Ectodermal cell (in vitro differentiated cells): ENCODE measurements around the gene DERL3. TPM values are rescaled to one million over a fixed set of nuclear protein-coding genes. Genes with fewer than 3 reads are reported as not detected.
A peak's percentile ranks its signal among the peaks of the same experiment; 100 is the strongest.
"Not testable (repeated sequence)": the region's sequence is repeated elsewhere in the genome, so short reads cannot be mapped to it uniquely, and the experiment has no call there.

Experiments
- H3K27ac ChIP-seq: 2 replicates; pipeline ENCODE4 v1.7.0; 2013; ENCODE audit warnings: mild to moderate bottlenecking, low read depth, low read length; ENCODE audit not compliant: insufficient read depth, poor library complexity, severe bottlenecking
- H3K27me3 ChIP-seq: 2 replicates; pipeline ENCODE4 v1.7.0; 2013; ENCODE audit warnings: mild to moderate bottlenecking, low read length; ENCODE audit not compliant: insufficient read depth, control insufficient read depth, poor library complexity, severe bottlenecking
- H3K36me3 ChIP-seq: one replicate; pipeline ENCODE4 v1.7.0; 2013; ENCODE audit warnings: low read length; ENCODE audit not compliant: control insufficient read depth, insufficient read depth
- H3K4me1 ChIP-seq: one replicate; pipeline ENCODE4 v1.7.0; 2013; ENCODE audit warnings: low read length; ENCODE audit not compliant: control insufficient read depth, insufficient read depth
- H3K4me3 ChIP-seq: 2 replicates; pipeline ENCODE4 v1.7.0; 2013; ENCODE audit warnings: low read depth, low read length, control low read depth; ENCODE audit not compliant: insufficient read depth
- H3K9me3 ChIP-seq: 2 replicates; pipeline ENCODE4 v1.7.0; 2013; ENCODE audit warnings: mild to moderate bottlenecking, low read length, moderate library complexity; ENCODE audit not compliant: control insufficient read depth
- WGBS, 2 experiments: methylation state at CpG; one replicate each; pipeline ENCODE4 v1.1.7; 2013; ENCODE audit warnings: missing lambda C conversion rate in 2 of 2; 5-methylcytosine and 5-hydroxymethylcytosine counted together
- polyA plus RNA-seq, 4 experiments: library from polyadenylated mRNA; stranded (reverse); fragments of 50-300 nt; gene quantifications; one replicate each; pipeline ENCODE4 v1.2.3, GENCODE V29; 2013

DERL3 gene
- 9.1 TPM for polyA plus RNA-seq (2013, experiment 1 of 4)
- 7.7 TPM for polyA plus RNA-seq (2013, experiment 2 of 4)
- polyA plus RNA-seq (2013, experiment 3 of 4), result 6.6 TPM
- 6.2 TPM for polyA plus RNA-seq (2013, experiment 4 of 4)

DNA sequence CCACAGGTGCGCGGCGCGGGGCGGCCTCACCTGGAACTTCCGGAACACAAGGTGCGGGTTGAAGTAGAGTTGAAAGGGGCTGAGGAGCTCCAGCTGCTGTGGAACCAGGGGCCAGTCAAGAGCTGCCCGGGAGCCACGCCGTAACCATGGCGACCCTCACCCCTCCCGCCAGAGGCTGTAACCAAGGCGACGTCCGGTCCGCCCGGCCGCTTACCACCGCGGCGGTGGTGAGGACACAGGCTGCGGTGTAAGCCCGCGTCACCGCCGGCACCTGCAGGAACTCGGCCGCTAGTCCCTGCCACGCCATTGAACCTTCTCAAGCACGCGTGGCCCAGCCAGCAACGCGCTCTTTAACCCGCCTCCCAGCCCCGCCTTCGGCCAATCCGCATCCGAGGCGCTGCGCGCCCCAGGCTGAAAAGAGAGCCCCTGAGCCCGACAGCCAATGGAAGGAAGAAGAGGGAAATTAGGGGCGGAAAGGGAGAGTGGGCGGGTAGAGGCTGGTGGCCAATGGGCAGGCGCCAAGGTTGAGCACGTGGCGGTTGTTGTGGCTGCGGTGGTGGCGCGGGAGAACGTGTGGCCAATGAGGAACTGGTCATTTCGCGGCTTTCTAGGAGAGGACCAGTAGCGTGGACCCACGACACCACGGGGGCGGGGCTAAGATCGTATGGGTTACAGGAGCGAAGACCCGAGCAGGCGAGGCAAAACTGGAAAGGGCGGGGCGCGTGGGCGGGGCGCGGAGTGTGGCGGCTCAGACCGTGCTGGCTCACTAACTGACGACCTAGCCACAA is at the start of gene DERL3:
DERL3 (minus strand) TSS at position 326 of the 788 bp plus-strand sequence; CDS start at position 307, 19 bp downstream.
- Histone ChIP-seq H3K4me1 (peaks cover 15% of the 10 kb centered on the region), H3K27ac (peak within 1 kb of the TSS; percentile 65), H3K36me3 (peaks cover 5% of the 10 kb centered on the region), H3K27me3 (peaks cover 14% of the 10 kb centered on the region), H3K4me3 (peak within 1 kb of the TSS; percentile 42), H3K9me3 (no peaks in the 10 kb centered on the region)
- 0 to 1% methylated on average over 70 of the region's 70 CpGs for WGBS, 2 experiments

DNA sequence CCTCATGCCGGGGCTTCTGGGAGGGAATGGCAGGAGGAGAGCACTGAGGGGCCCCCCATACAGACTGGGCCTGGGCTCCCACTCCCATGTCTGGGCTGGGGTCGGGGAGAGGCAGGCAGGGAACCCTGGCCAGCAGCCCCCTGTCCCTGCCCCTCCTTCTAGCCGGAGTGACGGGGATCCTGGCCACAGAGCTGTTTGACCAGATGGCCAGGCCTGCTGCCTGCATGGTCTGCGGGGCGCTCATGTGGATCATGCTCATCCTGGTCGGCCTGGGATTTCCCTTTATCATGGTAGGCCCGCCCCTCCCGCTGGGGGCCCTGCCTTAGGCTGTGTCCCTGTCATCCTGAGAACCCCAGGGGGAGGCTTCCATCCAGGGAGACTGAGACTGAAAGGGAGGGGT is 45.3 kb upstream of the DERL3 start:
- H3K4me3 ChIP-seq, result no peak overlapping the region
- no peaks in the 10 kb centered on the region for H3K9me3 ChIP-seq
- no peak overlapping the region for H3K27ac ChIP-seq
- peaks cover 7% of the 10 kb centered on the region for H3K4me1 ChIP-seq
- WGBS, 2 experiments, result 89 to 90% methylated on average over 9 of the region's 9 CpGs
- H3K27me3 ChIP-seq, result no peaks in the 10 kb centered on the region
- H3K36me3 ChIP-seq, result no peaks in the 10 kb centered on the region

DNA sequence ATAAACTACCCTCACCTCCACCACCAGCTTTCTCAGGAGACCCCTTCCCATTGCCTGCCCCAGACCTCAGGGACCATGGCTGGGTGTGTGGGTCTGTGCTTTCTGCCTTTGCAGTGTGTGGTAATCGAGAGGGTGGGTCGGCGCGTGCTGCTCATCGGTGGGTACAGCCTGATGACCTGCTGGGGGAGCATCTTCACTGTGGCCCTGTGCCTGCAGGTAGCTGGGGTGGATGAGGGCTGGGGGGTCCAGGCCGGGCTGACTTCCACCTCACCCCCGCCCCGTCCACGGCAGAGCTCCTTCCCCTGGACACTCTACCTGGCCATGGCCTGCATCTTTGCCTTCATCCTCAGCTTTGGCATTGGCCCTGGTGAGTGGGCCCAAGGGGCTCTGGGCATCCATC is 44.9 kb upstream of the DERL3 start:
- Histone ChIP-seq H3K4me3 (no peak overlapping the region), H3K36me3 (no peaks in the 10 kb centered on the region), H3K27me3 (no peaks in the 10 kb centered on the region), H3K4me1 (peaks cover 3% of the 10 kb centered on the region), H3K27ac (no peak overlapping the region), H3K9me3 (no peaks in the 10 kb centered on the region)
- 94 to 96% methylated on average over 9 of the region's 9 CpGs for WGBS, 2 experiments

DNA sequence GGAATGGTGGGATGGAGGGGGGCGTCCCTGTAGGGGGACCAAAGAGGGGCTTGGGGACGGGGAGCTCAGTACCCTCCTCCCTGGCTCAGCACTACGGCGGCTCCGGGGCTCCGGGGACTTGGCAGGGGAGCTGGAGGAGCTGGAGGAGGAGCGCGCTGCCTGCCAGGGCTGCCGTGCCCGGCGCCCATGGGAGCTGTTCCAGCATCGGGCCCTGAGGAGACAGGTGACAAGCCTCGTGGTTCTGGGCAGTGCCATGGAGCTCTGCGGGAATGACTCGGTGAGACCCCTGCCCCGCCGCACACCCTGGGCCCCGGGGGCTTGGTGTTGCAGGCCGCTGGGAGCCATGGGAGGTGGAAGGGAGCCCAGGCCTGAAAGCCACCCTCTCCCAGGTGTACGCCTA is 43.6 kb upstream of the DERL3 start:
- no peaks in the 10 kb centered on the region for H3K9me3 ChIP-seq
- 94 to 96% methylated on average over 20 of the region's 20 CpGs for WGBS, 2 experiments
- H3K27me3 ChIP-seq, result no peaks in the 10 kb centered on the region
- H3K36me3 ChIP-seq, result no peaks in the 10 kb centered on the region
- no peak overlapping the region for H3K27ac ChIP-seq
- H3K4me1 ChIP-seq, result no peaks in the 10 kb centered on the region
- no peak overlapping the region for H3K4me3 ChIP-seq

DNA sequence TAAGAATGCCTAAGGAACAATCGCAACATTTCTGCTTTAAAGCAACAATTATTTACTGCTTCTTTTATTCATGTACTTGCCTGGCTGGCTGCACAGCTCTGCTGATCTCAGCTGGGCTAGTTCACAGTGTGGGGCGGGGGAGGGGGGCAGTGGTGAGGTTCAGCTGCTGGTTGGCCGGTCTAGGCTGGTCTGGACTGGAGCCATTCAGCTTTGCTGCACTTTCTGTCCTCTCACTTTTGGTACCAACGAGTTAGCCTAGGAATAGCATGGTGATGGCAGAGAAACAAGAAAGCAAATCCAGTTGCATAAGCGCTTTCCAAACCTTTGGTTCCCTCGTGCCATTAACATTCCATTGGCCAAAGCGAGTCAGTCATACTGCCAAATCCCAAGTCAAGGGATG is 39.4 kb upstream of the DERL3 start:
- H3K36me3 ChIP-seq, result peaks cover 5% of the 10 kb centered on the region

DNA sequence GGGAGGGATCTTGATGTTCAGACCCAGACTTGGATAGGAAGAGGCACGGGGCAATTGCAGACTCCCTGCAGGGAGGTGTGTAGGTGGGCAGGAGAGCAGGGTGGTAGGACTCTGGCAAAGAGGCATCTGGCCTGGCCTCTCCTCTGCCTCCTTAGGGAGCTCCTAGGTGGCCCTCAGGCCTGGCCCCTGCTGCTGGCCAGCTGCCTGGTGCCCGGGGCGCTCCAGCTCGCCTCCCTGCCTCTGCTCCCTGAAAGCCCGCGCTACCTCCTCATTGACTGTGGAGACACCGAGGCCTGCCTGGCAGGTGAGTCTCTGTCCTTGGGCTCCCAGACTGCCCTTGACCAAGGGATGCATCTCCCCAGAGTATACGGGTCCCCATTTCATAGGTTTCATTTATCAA is 38.8 kb upstream of the DERL3 start:
- 93 to 94% methylated on average over 8 of the region's 8 CpGs for WGBS, 2 experiments
- peaks cover 5% of the 10 kb centered on the region for H3K36me3 ChIP-seq
- no peaks in the 10 kb centered on the region for H3K4me1 ChIP-seq
- H3K9me3 ChIP-seq, result no peaks in the 10 kb centered on the region
- no peak overlapping the region for H3K4me3 ChIP-seq
- no peaks in the 10 kb centered on the region for H3K27me3 ChIP-seq
- H3K27ac ChIP-seq, result no peak overlapping the region

More for the DNA sequence above, 39.4 kb upstream of the DERL3 start:
- no peaks in the 10 kb centered on the region for H3K27me3 ChIP-seq
- no peaks in the 10 kb centered on the region for H3K9me3 ChIP-seq
- H3K27ac ChIP-seq, result no peak overlapping the region
- H3K4me1 ChIP-seq, result no peaks in the 10 kb centered on the region
- 92 to 95% methylated on average over 7 of the region's 7 CpGs for WGBS, 2 experiments
- no peak overlapping the region for H3K4me3 ChIP-seq

DNA sequence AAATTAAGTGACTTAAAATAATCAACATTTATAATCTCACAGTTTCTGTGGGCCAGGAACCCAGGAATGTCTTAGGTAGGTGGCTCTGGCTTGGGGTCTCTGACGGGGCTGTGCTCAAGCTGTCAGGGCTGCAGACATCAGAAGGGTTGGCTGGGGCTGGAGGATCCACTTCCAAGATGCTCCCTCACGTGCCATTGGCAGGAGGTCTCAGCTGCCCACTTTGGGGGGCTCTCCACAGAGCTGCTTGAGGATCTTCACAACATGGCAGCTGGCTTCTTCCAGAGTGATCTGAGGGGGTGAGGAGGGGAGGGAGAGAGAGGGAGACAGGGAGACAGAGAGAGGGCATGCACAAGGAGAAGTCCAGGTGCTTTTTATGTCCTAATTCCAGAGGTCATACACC is 37.0 kb upstream of the DERL3 start:
- Histone ChIP-seq H3K4me3 (no peak overlapping the region), H3K27me3 (no peaks in the 10 kb centered on the region), H3K27ac (no peak overlapping the region), H3K4me1 (no peaks in the 10 kb centered on the region), H3K36me3 (peaks cover 5% of the 10 kb centered on the region), H3K9me3 (no peaks in the 10 kb centered on the region)
- 90 to 91% methylated on average over 2 of the region's 2 CpGs for WGBS, 2 experiments

DNA sequence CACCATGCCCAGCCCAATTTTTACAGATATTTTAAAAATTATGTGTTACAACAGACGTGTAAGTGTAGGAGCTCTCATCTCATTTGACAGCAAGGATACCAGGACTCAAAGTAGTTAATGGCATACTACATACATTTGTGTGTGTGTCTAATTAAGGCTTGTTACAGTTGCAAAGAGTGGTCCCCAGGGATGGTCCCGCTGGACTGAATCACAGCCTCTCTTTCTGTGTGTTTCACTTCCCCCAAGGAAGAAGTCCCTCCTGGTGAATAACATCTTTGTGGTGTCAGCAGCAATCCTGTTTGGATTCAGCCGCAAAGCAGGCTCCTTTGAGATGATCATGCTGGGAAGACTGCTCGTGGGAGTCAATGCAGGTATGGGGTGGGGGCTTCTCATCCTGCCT is 36.1 kb upstream of the DERL3 start:
- Histone ChIP-seq H3K4me1 (no peaks in the 10 kb centered on the region), H3K9me3 (no peaks in the 10 kb centered on the region), H3K36me3 (peaks cover 5% of the 10 kb centered on the region), H3K27ac (no peak overlapping the region), H3K27me3 (no peaks in the 10 kb centered on the region), H3K4me3 (no peak overlapping the region)
- WGBS, 2 experiments, result 92 to 93% methylated on average over 4 of the region's 4 CpGs

DNA sequence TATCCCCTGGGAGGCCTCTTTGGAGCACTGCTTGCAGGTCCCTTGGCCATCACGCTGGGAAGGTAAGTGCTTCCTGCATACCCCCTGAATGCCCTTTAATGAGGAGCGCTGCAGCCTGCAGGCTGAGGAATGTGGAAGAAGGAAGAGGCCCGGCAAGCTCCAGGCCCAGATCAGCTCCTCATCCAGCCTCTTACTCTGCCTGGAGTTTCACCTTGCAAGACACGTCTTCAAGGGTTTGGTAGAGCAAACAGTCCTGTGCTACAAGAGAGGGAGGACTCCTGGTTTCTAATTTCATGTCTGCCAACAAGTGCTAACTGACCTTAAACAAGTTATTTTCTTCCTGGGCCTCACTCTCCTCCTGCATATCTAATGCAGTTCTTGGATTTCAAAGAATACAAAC is 29.8 kb upstream of the DERL3 start:
- H3K4me1 ChIP-seq, result no peaks in the 10 kb centered on the region
- no peaks in the 10 kb centered on the region for H3K9me3 ChIP-seq
- H3K27ac ChIP-seq, result no peak overlapping the region
- no peak overlapping the region for H3K4me3 ChIP-seq
- WGBS, 2 experiments, result 82 to 87% methylated on average over 4 of the region's 4 CpGs
- no peaks in the 10 kb centered on the region for H3K36me3 ChIP-seq
- no peaks in the 10 kb centered on the region for H3K27me3 ChIP-seq

DNA sequence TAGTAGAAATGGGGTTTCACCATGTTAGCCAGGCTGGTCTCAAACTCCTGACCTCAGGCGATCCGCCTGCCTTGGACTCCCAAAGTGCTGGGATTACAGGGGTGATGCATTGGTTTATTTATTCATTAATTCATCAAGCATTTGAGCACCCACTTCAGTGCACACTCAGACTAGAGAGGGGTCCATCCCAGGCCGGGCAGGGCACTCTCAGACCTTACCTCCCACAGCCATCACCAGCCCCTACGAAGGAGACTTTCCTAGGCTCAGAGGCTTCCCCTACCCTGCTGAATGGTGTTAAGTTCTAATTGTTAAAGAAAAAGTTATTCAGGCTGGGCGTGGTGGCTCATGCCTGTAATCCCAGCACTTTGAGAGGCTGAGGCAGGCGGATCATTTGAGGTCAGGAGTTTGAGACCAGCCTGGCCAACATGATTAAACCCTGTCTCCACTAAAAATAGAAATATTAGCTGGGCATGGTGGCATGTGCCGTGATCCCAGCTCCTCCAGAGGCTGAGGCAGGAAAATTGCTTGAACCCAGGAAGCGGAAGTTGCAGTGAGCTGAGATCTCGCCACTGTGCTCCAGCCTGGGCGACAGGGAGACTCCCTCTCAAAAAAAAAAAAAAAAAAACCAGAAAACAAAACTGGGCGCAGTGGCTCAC is 25.8 kb upstream of the DERL3 start:
- WGBS, 2 experiments, result 79 to 82% methylated on average over 10 to 11 of the region's 11 CpGs
- H3K4me3 ChIP-seq, result not testable (repeated sequence)

More for the DNA sequence above, 25.8 kb upstream of the DERL3 start:
- not testable (repeated sequence) for H3K27me3 ChIP-seq, H3K4me1 ChIP-seq, H3K9me3 ChIP-seq, H3K36me3 ChIP-seq, H3K27ac ChIP-seq
